ENCODE measurements around the gene EWSR1. TPM values are rescaled to one million over a fixed set of nuclear protein-coding genes. Genes with fewer than 3 reads are reported as not detected.

EWSR1 gene
- total and polyA plus RNA-seq, 2 of the 4 experiments (the other 2 are of a cell fraction) = 243 to 518 TPM

- dilution Hi-C loops (cut with HindIII; ENCODE audit: low sequenced_read_pairs, unreplicated experiment) (no loop called here), in situ Hi-C loops (cut with MboI; ENCODE audit: low sequenced_read_pairs) (no loop called here), intact Hi-C loops (cut with micrococcal nuclease) (no loop called here)
- no peak overlapping the region for H4K5ac ChIP-seq (ENCODE audit: low read depth, low read length)
- H3K4me1 ChIP-seq (ENCODE audit: control insufficient read depth, insufficient read depth, low read length) = peaks cover 13% of the 10 kb centered on the region; the same call in 1 of the 2 replicates
- H2BK5ac ChIP-seq (ENCODE audit: low read depth, low read length, poor library complexity, severe bottlenecking) = no peak overlapping the region
- H3K9me3 ChIP-seq (ENCODE audit: control insufficient read depth, insufficient read depth, low read length) = no peaks in the 10 kb centered on the region
- no peak overlapping the region for H3K4ac ChIP-seq (ENCODE audit: low read depth, low read length)
- H3K9ac ChIP-seq (ENCODE audit: low read depth, low read length) = no peak overlapping the region
- no peak overlapping the region for H2BK20ac ChIP-seq (ENCODE audit: low read depth, low read length)
- POLR2A ChIA-PET (ENCODE audit: unreplicated experiment) = no interaction called here
- ATAC-seq (ENCODE audit: low read depth) = no peak
- no peaks in the 10 kb centered on the region; the same call in 1 of the 2 replicates for H4K20me1 ChIP-seq (ENCODE audit: insufficient read depth, low read length)
- no peak overlapping the region for H3K14ac ChIP-seq (replicated peaks; ENCODE audit: low read depth, low read length)
- H3K23ac ChIP-seq (ENCODE audit: low read depth, low read length) = no peak overlapping the region
- no TSS peak for BruUV-seq (replicated peaks)
- H3K27ac ChIP-seq (ENCODE audit: insufficient read depth, low read length) = no peak overlapping the region
- H2BK15ac ChIP-seq (ENCODE audit: low read depth, low read length) = no peak overlapping the region
- H2AK9ac ChIP-seq (replicated peaks; ENCODE audit: low read depth, low read length, poor library complexity) = no peak overlapping the region
- TF ChIP-seq NFE2L2 (IDR thresholded peaks at IDR 0.05; ENCODE audit: low read depth, low read length) = no peak
- TF ChIP-seq, protein P1, sequence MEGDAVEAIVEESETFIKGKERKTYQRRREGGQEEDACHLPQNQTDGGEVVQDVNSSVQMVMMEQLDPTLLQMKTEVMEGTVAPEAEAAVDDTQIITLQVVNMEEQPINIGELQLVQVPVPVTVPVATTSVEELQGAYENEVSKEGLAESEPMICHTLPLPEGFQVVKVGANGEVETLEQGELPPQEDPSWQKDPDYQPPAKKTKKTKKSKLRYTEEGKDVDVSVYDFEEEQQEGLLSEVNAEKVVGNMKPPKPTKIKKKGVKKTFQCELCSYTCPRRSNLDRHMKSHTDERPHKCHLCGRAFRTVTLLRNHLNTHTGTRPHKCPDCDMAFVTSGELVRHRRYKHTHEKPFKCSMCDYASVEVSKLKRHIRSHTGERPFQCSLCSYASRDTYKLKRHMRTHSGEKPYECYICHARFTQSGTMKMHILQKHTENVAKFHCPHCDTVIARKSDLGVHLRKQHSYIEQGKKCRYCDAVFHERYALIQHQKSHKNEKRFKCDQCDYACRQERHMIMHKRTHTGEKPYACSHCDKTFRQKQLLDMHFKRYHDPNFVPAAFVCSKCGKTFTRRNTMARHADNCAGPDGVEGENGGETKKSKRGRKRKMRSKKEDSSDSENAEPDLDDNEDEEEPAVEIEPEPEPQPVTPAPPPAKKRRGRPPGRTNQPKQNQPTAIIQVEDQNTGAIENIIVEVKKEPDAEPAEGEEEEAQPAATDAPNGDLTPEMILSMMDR (conservative IDR thresholded peaks at IDR 0.05; ENCODE audit: low read depth, low read length) = no peak
- no peak for TF ChIP-seq POLR2A (IDR thresholded peaks at IDR 0.05; ENCODE audit: low read depth, low read length)
- TF ChIP-seq USF2 (IDR thresholded peaks at IDR 0.05; ENCODE audit: low read depth, low read length) = no peak
- TF ChIP-seq RAD21 (IDR thresholded peaks at IDR 0.05; ENCODE audit: low read length) = no peak
- TF ChIP-seq SMC3 (IDR thresholded peaks at IDR 0.05; ENCODE audit: low read depth, low read length) = no peak
- no peak for TF ChIP-seq BHLHE40 (IDR thresholded peaks at IDR 0.05; ENCODE audit: low read depth, low read length)
- TF ChIP-seq CHD1 (IDR thresholded peaks at IDR 0.05; ENCODE audit: low read depth, low read length) = no peak
- TF ChIP-seq MAFK (IDR thresholded peaks at IDR 0.05; ENCODE audit: low read depth, low read length) = no peak
- no peak for TF ChIP-seq RFX5 (IDR thresholded peaks at IDR 0.05; ENCODE audit: low read depth, low read length)
- TF ChIP-seq CEBPB (IDR thresholded peaks at IDR 0.05; ENCODE audit: low read depth, low read length) = no peak
- TF ChIP-seq RCOR1 (IDR thresholded peaks at IDR 0.05; ENCODE audit: insufficient replicate concordance, low read length) = no peak
- TF ChIP-seq, protein P2, sequence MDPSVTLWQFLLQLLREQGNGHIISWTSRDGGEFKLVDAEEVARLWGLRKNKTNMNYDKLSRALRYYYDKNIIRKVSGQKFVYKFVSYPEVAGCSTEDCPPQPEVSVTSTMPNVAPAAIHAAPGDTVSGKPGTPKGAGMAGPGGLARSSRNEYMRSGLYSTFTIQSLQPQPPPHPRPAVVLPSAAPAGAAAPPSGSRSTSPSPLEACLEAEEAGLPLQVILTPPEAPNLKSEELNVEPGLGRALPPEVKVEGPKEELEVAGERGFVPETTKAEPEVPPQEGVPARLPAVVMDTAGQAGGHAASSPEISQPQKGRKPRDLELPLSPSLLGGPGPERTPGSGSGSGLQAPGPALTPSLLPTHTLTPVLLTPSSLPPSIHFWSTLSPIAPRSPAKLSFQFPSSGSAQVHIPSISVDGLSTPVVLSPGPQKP (IDR thresholded peaks at IDR 0.05; ENCODE audit: borderline replicate concordance, low read depth, low read length) = no peak
- no peak for TF ChIP-seq MXI1 (IDR thresholded peaks at IDR 0.05; ENCODE audit: borderline replicate concordance, low read depth, low read length)
- no peak for TF ChIP-seq FOS (IDR thresholded peaks at IDR 0.05; ENCODE audit: low read depth, low read length)
- no peak overlapping the region for H2AFZ ChIP-seq (replicated peaks; ENCODE audit: low read length, poor library complexity)
- no peak overlapping the region for H2AK5ac ChIP-seq (ENCODE audit: low read depth, low read length)
- 0 out of 2 replicates have a peak, but pooled peaks cover 2% of the 10 kb centered on the region for H3K9me1 ChIP-seq (ENCODE audit: insufficient read depth, low read length)
- no peak overlapping the region for H2BK120ac ChIP-seq (ENCODE audit: low read depth, low read length)
- H3K4me2 ChIP-seq (ENCODE audit: low read depth, low read length) = no peak overlapping the region
- H3K27me3 ChIP-seq (ENCODE audit: control insufficient read depth, insufficient read depth, low read length) = peaks cover 5% of the 10 kb centered on the region
- no peaks in the 10 kb centered on the region for H3K79me1 ChIP-seq (ENCODE audit: low read depth in 1 of 2, low read length in 2 of 2)
- no peaks in the 10 kb centered on the region for H3K36me3 ChIP-seq (ENCODE audit: control insufficient read depth, insufficient read depth, low read length)
- H3K56ac ChIP-seq (ENCODE audit: extremely low read depth, insufficient read depth, low read length) = no peak overlapping the region
- H4K91ac ChIP-seq (ENCODE audit: insufficient read depth, low read depth, low read length) = no peak overlapping the region
- no peak for DNase-seq
- H4K8ac ChIP-seq (ENCODE audit: low read depth in 2 of 2, low read length in 2 of 2) = no peak overlapping the region
- H3K4me3 ChIP-seq (ENCODE audit: insufficient read depth, low read depth, low read length) = no peak overlapping the region
- CTCF ChIA-PET = no interaction called here
- no peak overlapping the region for H3K18ac ChIP-seq (ENCODE audit: low read depth, low read length)
- 86% methylated on average over 4 of the region's 19 CpGs; no CpG with 5 or more reads in 1 of the 2 experiments for WGBS, 2 experiments (ENCODE audit: extremely low coverage in 2 of 2, insufficient read length in 1 of 2)
These were observed 43.8 kb upstream of the EWSR1 start for GRCh38 chr22:29224121-29224858.

All from IMR-90 (cell line).